GM19463 (cell line): ENCODE measurements around the gene BMP2.

Source experiments
- ATAC-seq: cut with Tn5 transposase; IDR thresholded peaks from one replicate; pipeline ENCODE4 v1.9.1; 2021; ENCODE audit warnings: mild to moderate bottlenecking, moderate library complexity; ENCODE audit not compliant: unreplicated experiment

Gene BMP2

DNA sequence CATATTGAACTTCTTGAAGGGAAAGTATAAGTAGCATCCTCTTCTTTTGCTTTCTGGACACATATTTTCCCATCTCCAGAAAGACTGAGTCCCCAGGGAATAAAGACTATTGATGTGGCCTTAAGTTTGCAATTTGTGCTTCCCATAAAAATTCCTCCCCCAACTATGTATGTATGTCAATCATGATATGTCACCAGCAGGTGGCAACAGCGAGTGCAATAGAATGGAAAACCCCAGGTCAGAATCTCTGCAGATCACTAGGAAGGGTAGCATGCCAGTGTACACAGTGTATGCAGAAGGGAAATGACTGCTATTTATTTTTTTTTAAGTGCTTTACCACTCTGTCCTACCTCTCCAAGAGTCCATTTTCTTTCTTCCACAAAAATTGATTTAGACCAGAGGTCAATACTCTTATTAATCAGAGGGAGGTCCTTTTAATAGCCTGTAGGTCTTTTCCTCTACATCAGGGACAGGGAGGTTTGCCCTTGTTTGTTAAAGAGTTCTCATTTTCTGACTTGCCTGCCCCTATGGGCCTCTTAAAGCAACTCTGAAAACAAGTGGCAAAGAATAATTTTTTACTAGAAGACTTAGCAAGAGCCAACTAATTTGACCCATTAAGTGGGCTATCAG lies 61.4 kb downstream of the BMP2 start:
- ATAC-seq, result peak; percentile 96

GRCh38 chr20:6829510-6830116 lies 62.1 kb downstream of the BMP2 start:
- no peak for ATAC-seq
